Bronchial epithelial cell (primary cell): ENCODE data around the gene BLOC1S3. TPM values are rescaled to one million over a fixed set of nuclear protein-coding genes. Genes with fewer than 3 reads are reported as not detected.

Experiments used
- DNase-seq: peaks from one replicate; pipeline ENCODE4 v3.0.0-alpha.2; 2010; ENCODE audit warnings: low read depth
- FAIRE-seq: peaks from 2 replicates; lab custom pipeline; 2011; peaks lifted over from hg19 to GRCh38; lab: Jason Lieb, UNC
- H3K27me3 ChIP-seq: 2 replicates; pipeline ENCODE4 v1.5.1; 2011; ENCODE audit warnings: low read length; ENCODE audit not compliant: control insufficient read depth, insufficient read depth
- H3K36me3 ChIP-seq: 2 replicates; pipeline ENCODE4 v1.5.1; 2011; ENCODE audit warnings: low read length; ENCODE audit not compliant: control insufficient read depth, insufficient read depth
- H3K4me3 ChIP-seq: 2 replicates; pipeline ENCODE4 v1.5.1; 2011; ENCODE audit warnings: mild to moderate bottlenecking, low read depth, low read length, control low read depth
- CTCF ChIP-seq: IDR thresholded peaks from 2 replicates; pipeline ENCODE4 v1.5.1; 2011; ENCODE audit warnings: mild to moderate bottlenecking, moderate library complexity, low read length, control low read depth, inconsistent platforms; ENCODE audit not compliant: insufficient read depth, severe bottlenecking
- total RNA-seq: library from RNA; depleted of rRNA; stranded (reverse); fragments of >200 nt; gene quantifications from 2 replicates; pipeline ENCODE4 v1.2.1, GENCODE V29; 2014

Gene BLOC1S3
- total RNA-seq, 1 donor from 2014 or later = 5.3 TPM

GRCh38 chr19:45172611-45173208 lies 5.9 kb upstream of the BLOC1S3 start:
- DNase-seq (no peak), FAIRE-seq (no peak)
- H3K4me3 ChIP-seq = no peak overlapping the region
- TF ChIP-seq CTCF = no peak
- H3K36me3 ChIP-seq = no peaks in the 10 kb centered on the region
- no peaks in the 10 kb centered on the region for H3K27me3 ChIP-seq

- FAIRE-seq (peak; percentile 64), DNase-seq (no peak)
- Histone ChIP-seq H3K27me3 (no peaks in the 10 kb centered on the region), H3K36me3 (no peaks in the 10 kb centered on the region), H3K4me3 (no peak overlapping the region)
- no peak for TF ChIP-seq CTCF
Observed at GRCh38 chr19:45173816-45174215, 4.8 kb upstream of the BLOC1S3 start.

GRCh38 chr19:45175515-45176345 lies 2.9 kb upstream of the BLOC1S3 start:
- FAIRE-seq = peak; percentile 62
- peak; percentile 67 for DNase-seq

GRCh38 chr19:45177817-45178261 lies 745 bp upstream of the BLOC1S3 start, which contains the start of gene TRAPPC6A:
Gene TRAPPC6A, minus strand, starts transcription at chr19:45178237. Its CDS starts 19 bp downstream, at chr19:45178218.
- no peak for TF ChIP-seq CTCF
- FAIRE-seq (no peak), DNase-seq (peak; percentile 92)
- peaks cover 2% of the 10 kb centered on the region for H3K36me3 ChIP-seq
- peak within 1 kb of the TSS; percentile 98 for H3K4me3 ChIP-seq
- no peaks in the 10 kb centered on the region for H3K27me3 ChIP-seq

More at GRCh38 chr19:45175515-45176345, 2.9 kb upstream of the BLOC1S3 start:
- Histone ChIP-seq H3K36me3 (peaks cover 2% of the 10 kb centered on the region), H3K27me3 (no peaks in the 10 kb centered on the region), H3K4me3 (no peak overlapping the region)
- no peak for TF ChIP-seq CTCF

- Histone ChIP-seq H3K27me3 (no peaks in the 10 kb centered on the region), H3K4me3 (peak overlapping the region; percentile 98), H3K36me3 (peaks cover 2% of the 10 kb centered on the region)
- no peak for TF ChIP-seq CTCF
- DNase-seq (no peak), FAIRE-seq (no peak)
Observed at GRCh38 chr19:45179072-45179891, 698 bp downstream of the BLOC1S3 start.
